Loucy (cell line): ENCODE data around the gene CD79B.
"Not testable (repeated sequence)": the region's sequence is repeated elsewhere in the genome, so short reads cannot be mapped to it uniquely, and the experiment has no call there.

Source experiments
- H2AFZ ChIP-seq: fragments of 200-600 bp; sonication (generic); 2 replicates; pipeline ENCODE4 v1.6.0; 2016; ENCODE audit warnings: antibody characterized with exemption, mild to moderate bottlenecking, low read length, moderate library complexity
- H3F3A ChIP-seq: fragments of 200-600 bp; 2 replicates; pipeline ENCODE4 v1.6.0; 2016; ENCODE audit warnings: antibody characterized with exemption, low read depth, mild to moderate bottlenecking
- H3K27me3 ChIP-seq: fragments of 200-600 bp; sonication (generic); 2 replicates; pipeline ENCODE4 v1.6.1; 2014; ENCODE audit warnings: low read length, mild to moderate bottlenecking; ENCODE audit not compliant: insufficient read depth, poor library complexity, severe bottlenecking
- H3K36me3 ChIP-seq: fragments of 200-600 bp; sonication (generic); 2 replicates; pipeline ENCODE4 v1.6.1; 2016; ENCODE audit warnings: low read length; ENCODE audit not compliant: insufficient read depth
- H3K4me1 ChIP-seq: fragments of 200-600 bp; sonication (generic); 2 replicates; pipeline ENCODE4 v1.5.1; 2014; ENCODE audit warnings: low read length, mild to moderate bottlenecking; ENCODE audit not compliant: insufficient read depth, poor library complexity, severe bottlenecking
- H3K4me2 ChIP-seq: fragments of 200-600 bp; sonication (generic); 2 replicates; pipeline ENCODE4 v1.6.0; 2014; ENCODE audit warnings: antibody characterized with exemption, low read length, low read depth, mild to moderate bottlenecking; ENCODE audit not compliant: poor library complexity, severe bottlenecking
- H3K4me3 ChIP-seq: fragments of 200-600 bp; sonication (generic); 2 replicates; pipeline ENCODE4 v1.5.1; 2014; ENCODE audit warnings: low read length, mild to moderate bottlenecking, mixed read lengths; ENCODE audit not compliant: poor library complexity, severe bottlenecking
- H3K79me2 ChIP-seq: fragments of 200-600 bp; sonication (generic); 2 replicates; pipeline ENCODE4 v1.6.1; 2014; ENCODE audit warnings: low read length; ENCODE audit not compliant: insufficient read depth
- H3K9ac ChIP-seq: fragments of 200-600 bp; sonication (generic); 2 replicates; pipeline ENCODE4 v1.6.0; 2014; ENCODE audit warnings: mild to moderate bottlenecking, low read depth, low read length, moderate library complexity; ENCODE audit not compliant: poor library complexity, severe bottlenecking
- H3K9me2 ChIP-seq: fragments of 200-600 bp; sonication (generic); replicated peaks from 2 replicates; pipeline ENCODE4 v1.6.1; 2016; ENCODE audit warnings: low read depth, low read length, mixed read lengths
- H3K9me3 ChIP-seq: fragments of 200-600 bp; sonication (generic); 2 replicates; pipeline ENCODE4 v1.6.1; 2014; ENCODE audit warnings: mild to moderate bottlenecking, antibody characterized with exemption, low read length, low read depth; ENCODE audit not compliant: insufficient read depth
- H4K20me1 ChIP-seq: fragments of 200-600 bp; sonication (generic); 2 replicates; pipeline ENCODE4 v1.6.0; 2014; ENCODE audit warnings: antibody characterized with exemption, low read length, mild to moderate bottlenecking; ENCODE audit not compliant: insufficient read depth, poor library complexity, severe bottlenecking
- CTCF ChIP-seq: fragments of 200-600 bp; sonication (generic); conservative IDR thresholded peaks from 2 replicates; pipeline ENCODE4 v1.5.1; 2014; ENCODE audit warnings: mild to moderate bottlenecking, antibody characterized with exemption, low read length
- EZH2phosphoT487 ChIP-seq: fragments of 200-600 bp; IDR thresholded peaks from 2 replicates; pipeline ENCODE4 v1.6.1; 2018; ENCODE audit warnings: antibody characterized with exemption, mild to moderate bottlenecking, moderate library complexity, borderline replicate concordance

The CD79B gene

GRCh38 chr17:63910096-63910495 is 22.0 kb downstream of the CD79B start:
- no peaks in the 10 kb centered on the region for H3K27me3 ChIP-seq
- no peak overlapping the region for H2AFZ ChIP-seq
- H3K9ac ChIP-seq = no peak overlapping the region
- no peak overlapping the region for H3K4me2 ChIP-seq
- no peaks in the 10 kb centered on the region for H3K9me2 ChIP-seq
- no peaks in the 10 kb centered on the region for H3K9me3 ChIP-seq
- H3F3A ChIP-seq = no peaks in the 10 kb centered on the region
- TF ChIP-seq CTCF (no peak), EZH2phosphoT487 (no peak)
- no peaks in the 10 kb centered on the region for H4K20me1 ChIP-seq
- H3K4me3 ChIP-seq = no peak overlapping the region
- no peaks in the 10 kb centered on the region for H3K79me2 ChIP-seq
- H3K4me1 ChIP-seq = no peaks in the 10 kb centered on the region
- no peaks in the 10 kb centered on the region for H3K36me3 ChIP-seq

GRCh38 chr17:63909586-63909985 is 22.5 kb downstream of the CD79B start:
- not testable (repeated sequence) for H3K9ac ChIP-seq, H4K20me1 ChIP-seq

GRCh38 chr17:63907161-63907778 is 24.9 kb downstream of the CD79B start:
- not testable (repeated sequence) for H3K9me3 ChIP-seq, H3K27me3 ChIP-seq, H3K4me1 ChIP-seq, H4K20me1 ChIP-seq, H3K9ac ChIP-seq, H3K79me2 ChIP-seq, H3K4me3 ChIP-seq, H3K36me3 ChIP-seq, H2AFZ ChIP-seq, H3F3A ChIP-seq, H3K4me2 ChIP-seq, H3K9me2 ChIP-seq
- peak; percentile 46 for TF ChIP-seq CTCF

More at GRCh38 chr17:63909586-63909985, 22.5 kb downstream of the CD79B start:
- not testable (repeated sequence) for H3F3A ChIP-seq, H3K27me3 ChIP-seq, H3K4me2 ChIP-seq, H3K9me3 ChIP-seq, H3K36me3 ChIP-seq, H3K4me1 ChIP-seq, H3K79me2 ChIP-seq, H2AFZ ChIP-seq, H3K9me2 ChIP-seq, H3K4me3 ChIP-seq

GRCh38 chr17:63904796-63905195 is 27.3 kb downstream of the CD79B start:
- H3K4me1 ChIP-seq, H3K79me2 ChIP-seq, H4K20me1 ChIP-seq, H3K9me2 ChIP-seq, H3K9me3 ChIP-seq, H3K27me3 ChIP-seq, H3K9ac ChIP-seq, H3K4me2 ChIP-seq, H2AFZ ChIP-seq, H3F3A ChIP-seq, H3K36me3 ChIP-seq, H3K4me3 ChIP-seq: not testable (repeated sequence)
